Neural cell (in vitro differentiated cells): Measurements from ENCODE around the gene SLC6A6. TPM values are rescaled to one million over a fixed set of nuclear protein-coding genes. Genes with fewer than 3 reads are reported as not detected.

Experiments
- H2AFZ ChIP-seq: fragments of 200-600, 300-800 bp; sonication (generic), shearing (Covaris generic); 2 replicates; pipeline ENCODE4 v1.6.0; 2014; ENCODE audit warnings: low read depth, mild to moderate bottlenecking, antibody characterized with exemption, low read length, moderate library complexity
- H3F3A ChIP-seq: fragments of 200-600 bp; shearing (Covaris generic); 2 replicates; pipeline ENCODE4 v1.6.1; 2016; ENCODE audit warnings: mild to moderate bottlenecking, moderate library complexity, mixed read lengths, antibody characterized with exemption, low read length; ENCODE audit not compliant: insufficient read depth, poor library complexity, severe bottlenecking
- H3K27ac ChIP-seq: fragments of 200-600, 300-800 bp; sonication (generic), shearing (Covaris generic); 2 replicates; pipeline ENCODE4 v1.5.1; 2014; ENCODE audit warnings: mild to moderate bottlenecking, low read length, moderate library complexity
- H3K27me3 ChIP-seq: fragments of 300-800, 200-600 bp; sonication (generic), shearing (Covaris generic); 2 replicates; pipeline ENCODE4 v1.6.0; 2014; ENCODE audit warnings: mild to moderate bottlenecking, low read depth, low read length, moderate library complexity; ENCODE audit not compliant: insufficient read depth
- H3K36me3 ChIP-seq: fragments of 300-800, 200-600 bp; sonication (generic), shearing (Covaris generic); 2 replicates; pipeline ENCODE4 v1.5.1; 2014; ENCODE audit warnings: mild to moderate bottlenecking, antibody characterized with exemption, low read length, moderate library complexity; ENCODE audit not compliant: insufficient read depth
- H3K4me2 ChIP-seq: fragments of 300-800, 200-600 bp; sonication (generic), shearing (Covaris generic); 2 replicates; pipeline ENCODE4 v1.6.0; 2014; ENCODE audit warnings: mild to moderate bottlenecking, low read length
- H3K4me3 ChIP-seq: fragments of 300-800, 200-600 bp; sonication (generic), shearing (Covaris generic); 2 replicates; pipeline ENCODE4 v1.5.1; 2014; ENCODE audit warnings: mild to moderate bottlenecking, low read length, moderate library complexity
- H3K79me2 ChIP-seq: fragments of 200-600 bp; shearing (Covaris generic); replicated peaks from 2 replicates; pipeline ENCODE4 v1.6.0; 2014; ENCODE audit warnings: mild to moderate bottlenecking, low read length, moderate library complexity; ENCODE audit not compliant: insufficient read depth
- H3K9ac ChIP-seq: fragments of 300-800, 200-600 bp; sonication (generic), shearing (Covaris generic); 2 replicates; pipeline ENCODE4 v1.6.1; 2016; ENCODE audit warnings: mild to moderate bottlenecking, low read length, mixed read lengths
- H3K9me2 ChIP-seq: fragments of 200-600 bp; shearing (Covaris generic); 2 replicates; pipeline ENCODE4 v1.6.1; 2016; ENCODE audit warnings: mild to moderate bottlenecking, low read length, mixed read lengths; ENCODE audit not compliant: insufficient read depth
- H3K9me3 ChIP-seq: fragments of 200-600, 300-800 bp; sonication (generic), shearing (Covaris generic); 2 replicates; pipeline ENCODE4 v1.6.1; 2016; ENCODE audit warnings: mild to moderate bottlenecking, mixed run types, low read length, moderate library complexity, mixed read lengths
- H4K20me1 ChIP-seq: fragments of 200-600 bp; shearing (Covaris generic); 2 replicates; pipeline ENCODE4 v1.6.1; 2016; ENCODE audit warnings: mild to moderate bottlenecking, mixed run types; ENCODE audit not compliant: insufficient read depth
- CTCF ChIP-seq: fragments of 450-650 bp; IDR thresholded peaks from 2 replicates; pipeline ENCODE4 v1.5.1; 2014; ENCODE audit warnings: antibody characterized with exemption, mild to moderate bottlenecking, moderate library complexity; ENCODE audit not compliant: poor library complexity, severe bottlenecking
- EP300 ChIP-seq: fragments of 450-650 bp; conservative IDR thresholded peaks from 2 replicates; pipeline ENCODE4 v1.6.1; 2014; ENCODE audit warnings: antibody characterized with exemption, mild to moderate bottlenecking, moderate library complexity; ENCODE audit not compliant: poor library complexity, severe bottlenecking
- EZH2 ChIP-seq: fragments of 200-600, 300-800 bp; shearing (Covaris generic), sonication (generic); IDR thresholded peaks from 2 replicates; pipeline ENCODE4 v1.6.1; 2014; ENCODE audit warnings: antibody characterized with exemption, low read length, borderline replicate concordance, mild to moderate bottlenecking; ENCODE audit not compliant: insufficient read depth, poor library complexity, severe bottlenecking
- MXI1 ChIP-seq: fragments of 450-650 bp; conservative IDR thresholded peaks from 2 replicates; pipeline ENCODE4 v1.6.1; 2014; ENCODE audit warnings: antibody characterized with exemption, mild to moderate bottlenecking; ENCODE audit not compliant: poor library complexity, severe bottlenecking
- POLR2AphosphoS5 ChIP-seq: IDR thresholded peaks from 2 replicates; pipeline ENCODE4 v1.6.1; 2012
- RAD21 ChIP-seq: fragments of 450-650 bp; conservative IDR thresholded peaks from 2 replicates; pipeline ENCODE4 v1.6.1; 2014; ENCODE audit warnings: antibody characterized with exemption, mild to moderate bottlenecking, moderate library complexity
- REST ChIP-seq: IDR thresholded peaks from 2 replicates; pipeline ENCODE4 v1.6.1; 2012; ENCODE audit warnings: borderline replicate concordance
- SMC3 ChIP-seq: fragments of 450-650 bp; conservative IDR thresholded peaks from 2 replicates; pipeline ENCODE4 v1.6.1; 2014; ENCODE audit warnings: antibody characterized with exemption, mild to moderate bottlenecking, moderate library complexity; ENCODE audit not compliant: poor library complexity
- TAF1 ChIP-seq: IDR thresholded peaks from 2 replicates; pipeline ENCODE4 v1.6.1; 2012; ENCODE audit warnings: low read depth
- polyA plus RNA-seq: library from polyadenylated mRNA; depleted of rRNA; stranded (reverse); fragments of >200 nt; gene quantifications from 2 replicates; pipeline ENCODE4 v1.2.3, GENCODE V29; 2014

Gene SLC6A6
- polyA plus RNA-seq, 1 donor from 2014 or later, result 15.9 TPM

- no peaks in the 10 kb centered on the region for H3K9me2 ChIP-seq
- TF ChIP-seq SMC3 (no peak), TAF1 (no peak), REST (no peak), EP300 (no peak), RAD21 (no peak), EZH2 (no peak), CTCF (no peak), POLR2AphosphoS5 (no peak)
- H3K9me3 ChIP-seq, result no peaks in the 10 kb centered on the region
- H2AFZ ChIP-seq, result no peak overlapping the region
- no peak overlapping the region for H3K27ac ChIP-seq
- H3K4me3 ChIP-seq, result no peak overlapping the region
- H3K4me2 ChIP-seq, result no peak overlapping the region
- no peaks in the 10 kb centered on the region for H3K79me2 ChIP-seq
- no peaks in the 10 kb centered on the region for H4K20me1 ChIP-seq
- no peaks in the 10 kb centered on the region for H3K36me3 ChIP-seq
- H3K27me3 ChIP-seq, result no peaks in the 10 kb centered on the region
- H3F3A ChIP-seq, result no peaks in the 10 kb centered on the region
- H3K9ac ChIP-seq, result no peak overlapping the region
Observed at GRCh38 chr3:14512281-14512941, 110.0 kb downstream of the SLC6A6 start.

GRCh38 chr3:14512942-14513327 is 110.5 kb downstream of the SLC6A6 start:
- H3K9me2 ChIP-seq, result no peaks in the 10 kb centered on the region
- no peaks in the 10 kb centered on the region for H3K79me2 ChIP-seq
- no peak overlapping the region for H3K9ac ChIP-seq
- H3K9me3 ChIP-seq, result no peaks in the 10 kb centered on the region
- H3K27ac ChIP-seq, result no peak overlapping the region
- H2AFZ ChIP-seq, result no peak overlapping the region
- H3F3A ChIP-seq, result no peaks in the 10 kb centered on the region
- no peaks in the 10 kb centered on the region for H3K36me3 ChIP-seq
- no peaks in the 10 kb centered on the region for H3K27me3 ChIP-seq
- no peak for TF ChIP-seq MXI1
- TF ChIP-seq RAD21, result no peak
- no peak for TF ChIP-seq CTCF
- no peak for TF ChIP-seq REST
- no peak for TF ChIP-seq EZH2
- no peak for TF ChIP-seq EP300
- no peak for TF ChIP-seq TAF1
- TF ChIP-seq POLR2AphosphoS5, result no peak
- TF ChIP-seq SMC3, result no peak
- no peak overlapping the region for H3K4me2 ChIP-seq
- no peak overlapping the region for H3K4me3 ChIP-seq
- no peaks in the 10 kb centered on the region for H4K20me1 ChIP-seq
